IMR-90 (cell line): ENCODE measurements around the gene KDM5A. TPM values are rescaled to one million over a fixed set of nuclear protein-coding genes. Genes with fewer than 3 reads are reported as not detected.

Experiments used
- ATAC-seq: fragments of 200-7000 bp; cut with Tn5 transposase; 2 replicates; pipeline ENCODE4 v1.9.1; 2020; ENCODE audit warnings: low read depth, mild to moderate bottlenecking, moderate library complexity
- BruUV-seq: library from RNA; stranded (reverse); fragments of 400-500 nt; replicated peaks from 2 replicates; lab custom pipeline; 2021; lab: Mats Ljungman, UMichigan
- CTCF ChIA-PET: fragments of 300-600 bp; formaldehyde crosslinking; extraction: SDS; loops from one replicate; lab custom pipeline; 2021; ENCODE audit warnings: antibody characterized with exemption; lab: Yijun Ruan, JAX
- POLR2A ChIA-PET: fragments of 300-600 bp; sonication (Branson Sonifier 250); formaldehyde crosslinking; loops from one replicate; lab custom pipeline; 2022; ENCODE audit warnings: antibody characterized with exemption; ENCODE audit not compliant: unreplicated experiment; lab: Charles Lee
- DNase-seq: peaks from one replicate; pipeline ENCODE4 v3.0.0; 2013
- H2AFZ ChIP-seq: replicated peaks from 2 replicates; pipeline ENCODE3; 2013; ENCODE audit warnings: low read length, mild to moderate bottlenecking; ENCODE audit not compliant: poor library complexity
- H2AK5ac ChIP-seq: 2 replicates; pipeline ENCODE4 v1.6.1; 2013; ENCODE audit warnings: low read depth, low read length, inconsistent platforms
- H2AK9ac ChIP-seq: replicated peaks from 2 replicates; pipeline ENCODE3; 2013; ENCODE audit warnings: mild to moderate bottlenecking, low read depth, low read length, moderate library complexity; ENCODE audit not compliant: poor library complexity
- H2BK120ac ChIP-seq: 2 replicates; pipeline ENCODE4 v1.6.1; 2013; ENCODE audit warnings: low read depth, low read length, inconsistent platforms
- H2BK15ac ChIP-seq: 3 replicates; pipeline ENCODE4 v1.6.1; 2013; ENCODE audit warnings: low read depth, low read length, inconsistent platforms
- H2BK20ac ChIP-seq: 2 replicates; pipeline ENCODE4 v1.6.1; 2013; ENCODE audit warnings: low read depth, mild to moderate bottlenecking, inconsistent platforms, low read length, moderate library complexity
- H2BK5ac ChIP-seq: 2 replicates; pipeline ENCODE4 v1.6.1; 2013; ENCODE audit warnings: mild to moderate bottlenecking, low read depth, low read length, inconsistent platforms; ENCODE audit not compliant: poor library complexity, severe bottlenecking
- H3K14ac ChIP-seq: replicated peaks from 2 replicates; pipeline ENCODE4 v1.6.1; 2013; ENCODE audit warnings: low read depth, low read length, inconsistent platforms
- H3K18ac ChIP-seq: 2 replicates; pipeline ENCODE4 v1.6.1; 2013; ENCODE audit warnings: low read depth, low read length, control low read depth
- H3K23ac ChIP-seq: 2 replicates; pipeline ENCODE4 v1.6.1; 2013; ENCODE audit warnings: low read depth, low read length, inconsistent platforms
- H3K27ac ChIP-seq: 2 replicates; pipeline ENCODE4 v1.5.1; 2013; ENCODE audit warnings: mild to moderate bottlenecking, control low read depth, low read length; ENCODE audit not compliant: insufficient read depth
- H3K27me3 ChIP-seq: 2 replicates; pipeline ENCODE4 v1.6.1; 2013; ENCODE audit warnings: low read length; ENCODE audit not compliant: control insufficient read depth, insufficient read depth
- H3K36me3 ChIP-seq: 2 replicates; pipeline ENCODE4 v1.6.1; 2013; ENCODE audit warnings: low read length, mixed read lengths; ENCODE audit not compliant: control insufficient read depth, insufficient read depth
- H3K4ac ChIP-seq: 2 replicates; pipeline ENCODE4 v1.6.1; 2013; ENCODE audit warnings: low read depth, low read length, inconsistent platforms
- H3K4me1 ChIP-seq: 2 replicates; pipeline ENCODE4 v1.6.1; 2013; ENCODE audit warnings: low read length, mixed read lengths; ENCODE audit not compliant: control insufficient read depth, insufficient read depth
- H3K4me2 ChIP-seq: 2 replicates; pipeline ENCODE4 v1.6.1; 2013; ENCODE audit warnings: low read depth, mild to moderate bottlenecking, control low read depth, low read length, moderate library complexity
- H3K4me3 ChIP-seq: 2 replicates; pipeline ENCODE4 v1.5.1; 2013; ENCODE audit warnings: low read depth, mild to moderate bottlenecking, control low read depth, low read length, moderate library complexity; ENCODE audit not compliant: insufficient read depth
- H3K56ac ChIP-seq: 2 replicates; pipeline ENCODE4 v1.6.1; 2013; ENCODE audit warnings: low read length, inconsistent platforms; ENCODE audit not compliant: insufficient read depth; ENCODE audit errors: extremely low read depth
- H3K79me1 ChIP-seq, 2 experiments: 2 replicates each; pipeline ENCODE4 v1.6.1; 2013; ENCODE audit warnings: low read length in 2 of 2, inconsistent platforms in 1 of 2, low read depth in 1 of 2
- H3K9ac ChIP-seq: 2 replicates; pipeline ENCODE4 v1.6.1; 2013; ENCODE audit warnings: low read depth, low read length, control low read depth
- H3K9me1 ChIP-seq: 2 replicates; pipeline ENCODE4 v1.6.1; 2013; ENCODE audit warnings: low read length, inconsistent platforms; ENCODE audit not compliant: insufficient read depth
- H3K9me3 ChIP-seq: 2 replicates; pipeline ENCODE4 v1.6.1; 2013; ENCODE audit warnings: low read length; ENCODE audit not compliant: control insufficient read depth, insufficient read depth
- H4K20me1 ChIP-seq: 2 replicates; pipeline ENCODE4 v1.6.1; 2013; ENCODE audit warnings: low read length, inconsistent platforms; ENCODE audit not compliant: insufficient read depth
- H4K5ac ChIP-seq: 2 replicates; pipeline ENCODE4 v1.6.1; 2013; ENCODE audit warnings: mild to moderate bottlenecking, low read depth, low read length, control low read depth
- H4K8ac ChIP-seq, 2 experiments: 2 replicates each; pipeline ENCODE4 v1.6.1; 2013; ENCODE audit warnings: low read depth in 2 of 2, low read length in 2 of 2, control low read depth in 1 of 2, inconsistent platforms in 1 of 2
- H4K91ac ChIP-seq: 2 replicates; pipeline ENCODE4 v1.6.1; 2013; ENCODE audit warnings: low read depth, low read length, inconsistent platforms; ENCODE audit not compliant: insufficient read depth
- BHLHE40 ChIP-seq: fragments of 150-350 bp; IDR thresholded peaks from 2 replicates; pipeline ENCODE4 v1.6.1; 2016; ENCODE audit warnings: mild to moderate bottlenecking, low read depth, low read length
- CEBPB ChIP-seq: IDR thresholded peaks from 2 replicates; pipeline ENCODE4 v1.6.1; 2012; ENCODE audit warnings: low read depth, low read length, improper control_type of control experiment
- CHD1 ChIP-seq: IDR thresholded peaks from 2 replicates; pipeline ENCODE4 v1.6.1; 2012; ENCODE audit warnings: low read depth, low read length, improper control_type of control experiment
- CTCF ChIP-seq: conservative IDR thresholded peaks from 2 replicates; pipeline ENCODE4 v1.5.1; 2012; ENCODE audit warnings: mild to moderate bottlenecking, low read depth, low read length, improper control_type of control experiment
- ELK1 ChIP-seq: fragments of 150-350 bp; IDR thresholded peaks from 2 replicates; pipeline ENCODE4 v1.6.1; 2016; ENCODE audit warnings: low read depth, mild to moderate bottlenecking, low read length, moderate library complexity, borderline replicate concordance
- FOS ChIP-seq: fragments of 150-350 bp; IDR thresholded peaks from 2 replicates; pipeline ENCODE4 v1.6.1; 2016; ENCODE audit warnings: low read depth, low read length
- MAZ ChIP-seq: IDR thresholded peaks from 2 replicates; pipeline ENCODE4 v1.6.1; 2012; ENCODE audit warnings: low read depth, mild to moderate bottlenecking, low read length, improper control_type of control experiment, moderate library complexity, borderline replicate concordance
- MXI1 ChIP-seq: IDR thresholded peaks from 2 replicates; pipeline ENCODE4 v1.6.1; 2012; ENCODE audit warnings: low read depth, mild to moderate bottlenecking, low read length, moderate library complexity, borderline replicate concordance
- NFE2L2 ChIP-seq: fragments of 150-350 bp; IDR thresholded peaks from 2 replicates; pipeline ENCODE4 v1.6.1; 2016; ENCODE audit warnings: low read depth, mild to moderate bottlenecking, low read length
- POLR2A ChIP-seq: IDR thresholded peaks from 2 replicates; pipeline ENCODE4 v1.6.1; 2012; ENCODE audit warnings: mild to moderate bottlenecking, low read depth, low read length
- RAD21 ChIP-seq: IDR thresholded peaks from 2 replicates; pipeline ENCODE4 v1.6.1; 2012; ENCODE audit warnings: low read length, improper control_type of control experiment
- RCOR1 ChIP-seq: IDR thresholded peaks from 2 replicates; pipeline ENCODE4 v1.6.1; 2012; ENCODE audit warnings: mild to moderate bottlenecking, low read length, improper control_type of control experiment; ENCODE audit not compliant: insufficient replicate concordance
- RFX5 ChIP-seq: IDR thresholded peaks from 2 replicates; pipeline ENCODE4 v1.8.0; 2012; ENCODE audit warnings: low read depth, mild to moderate bottlenecking, low read length, moderate library complexity
- SMC3 ChIP-seq: fragments of 150-350 bp; IDR thresholded peaks from 2 replicates; pipeline ENCODE4 v1.6.1; 2016; ENCODE audit warnings: low read depth, mild to moderate bottlenecking, antibody characterized with exemption, low read length, moderate library complexity
- USF2 ChIP-seq: fragments of 150-350 bp; IDR thresholded peaks from 2 replicates; pipeline ENCODE4 v1.6.1; 2017; ENCODE audit warnings: mild to moderate bottlenecking, antibody characterized with exemption, low read length, low read depth
- WGBS, 2 experiments: methylation state at CpG; one replicate each; pipeline versions ENCODE4 v1.1.5 to v1.1.7; 2013; ENCODE audit warnings: missing lambda C conversion rate in 2 of 2; ENCODE audit not compliant: insufficient read length in 1 of 2; ENCODE audit errors: extremely low coverage in 2 of 2; 5-methylcytosine and 5-hydroxymethylcytosine counted together
- dilution Hi-C: fragments of 300-500 bp; cut with HindIII; formaldehyde crosslinking; loops from one replicate; pipeline ENCODE4 v1.14.3; 2018; ENCODE audit warnings: low sequenced_read_pairs; ENCODE audit not compliant: unreplicated experiment
- in situ Hi-C: fragments of 300-500 bp; cut with MboI; formaldehyde crosslinking; loops from 3 replicates; pipeline ENCODE4 v1.14.3; 2019; ENCODE audit warnings: low sequenced_read_pairs, inconsistent platforms, mixed read lengths
- intact Hi-C: fragments of 100-400 bp; cut with micrococcal nuclease; formaldehyde crosslinking; loops from 2 replicates; pipeline ENCODE4 v1.10.0; 2022
- polyA plus RNA-seq, 3 experiments: library from polyadenylated mRNA; depleted of rRNA; stranded (reverse); fragments of >200 nt; gene quantifications; 2 replicates each; pipeline ENCODE4 v1.2.3, GENCODE V29; 2012; ENCODE audit warnings: low replicate concordance in 1 of 3
- total RNA-seq: library from RNA; depleted of rRNA; stranded (reverse); fragments of >200 nt; gene quantifications from 2 replicates; pipeline ENCODE4 v1.2.3, GENCODE V29; 2012

KDM5A gene
- total and polyA plus RNA-seq, 2 of the 4 experiments (the other 2 are of a cell fraction), result 7.9 to 95.9 TPM

GRCh38 chr12:286531-287300 is 102.4 kb downstream of the KDM5A start:
- no peak overlapping the region for H2BK15ac ChIP-seq
- peaks cover 16% of the 10 kb centered on the region for H3K36me3 ChIP-seq
- H2BK5ac ChIP-seq, result no peak overlapping the region
- DNase-seq, result no peak
- no peak overlapping the region for H3K14ac ChIP-seq
- H2AK5ac ChIP-seq, result no peak overlapping the region
- H4K20me1 ChIP-seq, result peaks cover 5% of the 10 kb centered on the region; the same call in 1 of the 2 replicates
- peaks cover 17 to 18% of the 10 kb centered on the region in 2 experiments; a peak in 3 of 4 replicates for H3K79me1 ChIP-seq
- no peaks in the 10 kb centered on the region for H3K9me3 ChIP-seq
- H4K8ac ChIP-seq, result no peak overlapping the region
- H3K4me1 ChIP-seq, result peaks cover 2% of the 10 kb centered on the region
- POLR2A ChIA-PET, result no interaction called here
- no peak overlapping the region for H2BK20ac ChIP-seq
- H3K18ac ChIP-seq, result no peak overlapping the region
- no peak overlapping the region for H2BK120ac ChIP-seq
- H3K23ac ChIP-seq, result no peak overlapping the region
- dilution Hi-C loops (no loop called here), intact Hi-C loops (no loop called here), in situ Hi-C loops (no loop called here)
- no TSS peak for BruUV-seq
- H2AK9ac ChIP-seq, result no peak overlapping the region
- H3K4me3 ChIP-seq, result no peak overlapping the region
- no peak for ATAC-seq
- H4K91ac ChIP-seq, result no peak overlapping the region
- CTCF ChIA-PET, result no interaction called here
- H4K5ac ChIP-seq, result no peak overlapping the region
- no CpG with 5 or more reads among the region's 5 CpGs for WGBS, 2 experiments
- peaks cover 3% of the 10 kb centered on the region; the same call in 1 of the 2 replicates for H3K9me1 ChIP-seq
- H3K4me2 ChIP-seq, result no peak overlapping the region
- no peak overlapping the region for H2AFZ ChIP-seq
- no peak overlapping the region for H3K27ac ChIP-seq
- H3K27me3 ChIP-seq, result no peaks in the 10 kb centered on the region
- H3K4ac ChIP-seq, result no peak overlapping the region
- no peak overlapping the region for H3K9ac ChIP-seq
- no peak overlapping the region for H3K56ac ChIP-seq
- no peak for TF ChIP-seq BHLHE40
- TF ChIP-seq SMC3, result no peak
- TF ChIP-seq USF2, result no peak
- TF ChIP-seq CTCF, result no peak
- no peak for TF ChIP-seq MXI1
- TF ChIP-seq MAZ, result no peak
- TF ChIP-seq RFX5, result no peak
- TF ChIP-seq RAD21, result no peak
- TF ChIP-seq FOS, result no peak
- no peak for TF ChIP-seq NFE2L2
- no peak for TF ChIP-seq RCOR1
- TF ChIP-seq ELK1, result no peak
- no peak for TF ChIP-seq CHD1
- TF ChIP-seq POLR2A, result no peak
- TF ChIP-seq CEBPB, result no peak
